Measurements from ENCODE around the gene SQSTM1.

GRCh38 chr5:179819296-179820126 is 1.2 kb upstream of the SQSTM1 start:
- no peak for TF ChIP-seq RNF2 (IDR thresholded peaks at IDR 0.05; ENCODE audit: borderline replicate concordance, low read depth)
- TF ChIP-seq, protein P1, sequence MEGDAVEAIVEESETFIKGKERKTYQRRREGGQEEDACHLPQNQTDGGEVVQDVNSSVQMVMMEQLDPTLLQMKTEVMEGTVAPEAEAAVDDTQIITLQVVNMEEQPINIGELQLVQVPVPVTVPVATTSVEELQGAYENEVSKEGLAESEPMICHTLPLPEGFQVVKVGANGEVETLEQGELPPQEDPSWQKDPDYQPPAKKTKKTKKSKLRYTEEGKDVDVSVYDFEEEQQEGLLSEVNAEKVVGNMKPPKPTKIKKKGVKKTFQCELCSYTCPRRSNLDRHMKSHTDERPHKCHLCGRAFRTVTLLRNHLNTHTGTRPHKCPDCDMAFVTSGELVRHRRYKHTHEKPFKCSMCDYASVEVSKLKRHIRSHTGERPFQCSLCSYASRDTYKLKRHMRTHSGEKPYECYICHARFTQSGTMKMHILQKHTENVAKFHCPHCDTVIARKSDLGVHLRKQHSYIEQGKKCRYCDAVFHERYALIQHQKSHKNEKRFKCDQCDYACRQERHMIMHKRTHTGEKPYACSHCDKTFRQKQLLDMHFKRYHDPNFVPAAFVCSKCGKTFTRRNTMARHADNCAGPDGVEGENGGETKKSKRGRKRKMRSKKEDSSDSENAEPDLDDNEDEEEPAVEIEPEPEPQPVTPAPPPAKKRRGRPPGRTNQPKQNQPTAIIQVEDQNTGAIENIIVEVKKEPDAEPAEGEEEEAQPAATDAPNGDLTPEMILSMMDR (IDR thresholded peaks at IDR 0.05), result no peak
- TF ChIP-seq CEBPB (IDR thresholded peaks at IDR 0.05), result no peak
- TF ChIP-seq, protein P2, sequence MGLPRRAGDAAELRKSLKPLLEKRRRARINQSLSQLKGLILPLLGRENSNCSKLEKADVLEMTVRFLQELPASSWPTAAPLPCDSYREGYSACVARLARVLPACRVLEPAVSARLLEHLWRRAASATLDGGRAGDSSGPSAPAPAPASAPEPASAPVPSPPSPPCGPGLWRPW (IDR thresholded peaks at IDR 0.05), result no peak
- TF ChIP-seq REST (IDR thresholded peaks at IDR 0.05), result no peak
- TF ChIP-seq MYC (IDR thresholded peaks at IDR 0.05; ENCODE audit: borderline replicate concordance, low read length), result peak; percentile 71; the same call in 1 of the 2 replicates
- no peak for TF ChIP-seq KDM5A (IDR thresholded peaks at IDR 0.05)
